Skeletal muscle tissue (tissue), 4 donors: Measurements from ENCODE around the gene IGFLR1. TPM values are rescaled to one million over a fixed set of nuclear protein-coding genes. Genes with fewer than 3 reads are reported as not detected.
"Not testable (repeated sequence)": the region's sequence is repeated elsewhere in the genome, so short reads cannot be mapped to it uniquely, and the experiment has no call there.

Experiments used
- H3K27ac ChIP-seq: one replicate; pipeline ENCODE4 v1.7.0; 2013; ENCODE audit warnings: mild to moderate bottlenecking, low read depth, low read length, inconsistent platforms
- H3K27me3 ChIP-seq, 3 donors: one replicate each; pipeline ENCODE4 v1.7.0; 2013; ENCODE audit warnings: low read length in 3 of 3; ENCODE audit not compliant: control insufficient read depth in 3 of 3, insufficient read depth in 3 of 3
- H3K36me3 ChIP-seq, 3 donors: one replicate each; pipeline ENCODE4 v1.7.0; 2013; ENCODE audit warnings: low read length in 3 of 3; ENCODE audit not compliant: control insufficient read depth in 3 of 3, insufficient read depth in 3 of 3
- H3K4me1 ChIP-seq, 3 donors: one replicate each; pipeline ENCODE4 v1.7.0; 2013; ENCODE audit warnings: low read length in 3 of 3, mild to moderate bottlenecking in 3 of 3; ENCODE audit not compliant: control insufficient read depth in 3 of 3, insufficient read depth in 3 of 3
- H3K4me3 ChIP-seq, 3 donors: one replicate each; pipeline ENCODE4 v1.7.0; 2013; ENCODE audit warnings: low read length in 3 of 3
- H3K9ac ChIP-seq, 3 donors: one replicate each; pipeline ENCODE4 v1.7.0; 2013; ENCODE audit warnings: low read length in 3 of 3, mild to moderate bottlenecking in 3 of 3, moderate library complexity in 2 of 3, low read depth in 1 of 3
- H3K9me3 ChIP-seq, 3 donors: one replicate each; pipeline ENCODE4 v1.7.0; 2013; ENCODE audit warnings: low read length in 3 of 3; ENCODE audit not compliant: control insufficient read depth in 3 of 3
- total RNA-seq: library from RNA; depleted of rRNA; stranded (reverse); fragments of >200 nt; gene quantifications from one replicate; pipeline ENCODE4 v1.2.3, GENCODE V29; 2014
- donor health status: Osteomylitis.

IGFLR1 gene
- total RNA-seq, 1 donor from 2014 or later = 3.1 TPM

GRCh38 chr19:35777086-35777841 lies 35.0 kb upstream of the IGFLR1 start:
- Histone ChIP-seq H3K9me3 (no peaks in the 10 kb centered on the region), H3K9ac (no peak overlapping the region), H3K27me3 (no peaks in the 10 kb centered on the region), H3K4me3 (no peak overlapping the region), H3K4me1 (peaks cover 10 to 13% (median 11%) of the 10 kb centered on the region in 3 donors), H3K27ac (no peak overlapping the region), H3K36me3 (peaks cover 9 to 13% (median 12%) of the 10 kb centered on the region in 3 donors)

- Histone ChIP-seq H3K27ac (no peak overlapping the region), H3K4me3 (peak overlapping the region in 1 of 3 donors; percentile 76), H3K9me3 (no peaks in the 10 kb centered on the region), H3K4me1 (peaks cover 10 to 13% (median 11%) of the 10 kb centered on the region in 3 donors), H3K27me3 (no peaks in the 10 kb centered on the region), H3K9ac (peak overlapping the region; percentile 25 to 51 (median 38)), H3K36me3 (peaks cover 4 to 13% (median 9%) of the 10 kb centered on the region in 3 donors)
Observed at GRCh38 chr19:35776102-35776788, 34.0 kb upstream of the IGFLR1 start.

GRCh38 chr19:35775298-35776101 lies 33.2 kb upstream of the IGFLR1 start, which contains the start of gene ARHGAP33:
ARHGAP33 (plus strand) TSS chr19:35775564; CDS start chr19:35775659, 95 bp downstream.
- Histone ChIP-seq H3K9me3 (no peaks in the 10 kb centered on the region), H3K4me1 (peaks cover 10 to 13% (median 11%) of the 10 kb centered on the region in 3 donors), H3K36me3 (peaks cover 4 to 13% (median 8%) of the 10 kb centered on the region in 3 donors), H3K4me3 (peak within 1 kb of the TSS; percentile 73 to 83 (median 76)), H3K9ac (peak within 1 kb of the TSS; percentile 38 to 76 (median 51)), H3K27ac (no peak within 1 kb of the TSS), H3K27me3 (no peaks in the 10 kb centered on the region)

- no peaks in the 10 kb centered on the region for H3K27me3 ChIP-seq
- H3K36me3 ChIP-seq = peaks cover 4 to 13% (median 7%) of the 10 kb centered on the region in 3 donors
- H3K4me1 ChIP-seq = peaks cover 10 to 13% (median 11%) of the 10 kb centered on the region in 3 donors
- H3K9me3 ChIP-seq = no peaks in the 10 kb centered on the region
- H3K27ac ChIP-seq = no peak overlapping the region
- H3K9ac ChIP-seq = peak overlapping the region in 2 of 3 donors; percentile 24 to 76
- peak overlapping the region; percentile 73 to 83 (median 76) for H3K4me3 ChIP-seq
Observed at GRCh38 chr19:35775046-35775297, 32.7 kb upstream of the IGFLR1 start.

- H3K27me3 ChIP-seq = no peaks in the 10 kb centered on the region
- H3K4me1 ChIP-seq = peaks cover 10 to 13% (median 11%) of the 10 kb centered on the region in 3 donors
- no peaks in the 10 kb centered on the region for H3K9me3 ChIP-seq
- H3K4me3 ChIP-seq = peak overlapping the region; percentile 73 to 83 (median 76)
- H3K36me3 ChIP-seq = peaks cover 4 to 10% (median 4%) of the 10 kb centered on the region in 3 donors
- peak overlapping the region in 2 of 3 donors; percentile 24 to 76 for H3K9ac ChIP-seq
- no peak overlapping the region for H3K27ac ChIP-seq
Observed at GRCh38 chr19:35774274-35775045, 32.2 kb upstream of the IGFLR1 start.

DNA sequence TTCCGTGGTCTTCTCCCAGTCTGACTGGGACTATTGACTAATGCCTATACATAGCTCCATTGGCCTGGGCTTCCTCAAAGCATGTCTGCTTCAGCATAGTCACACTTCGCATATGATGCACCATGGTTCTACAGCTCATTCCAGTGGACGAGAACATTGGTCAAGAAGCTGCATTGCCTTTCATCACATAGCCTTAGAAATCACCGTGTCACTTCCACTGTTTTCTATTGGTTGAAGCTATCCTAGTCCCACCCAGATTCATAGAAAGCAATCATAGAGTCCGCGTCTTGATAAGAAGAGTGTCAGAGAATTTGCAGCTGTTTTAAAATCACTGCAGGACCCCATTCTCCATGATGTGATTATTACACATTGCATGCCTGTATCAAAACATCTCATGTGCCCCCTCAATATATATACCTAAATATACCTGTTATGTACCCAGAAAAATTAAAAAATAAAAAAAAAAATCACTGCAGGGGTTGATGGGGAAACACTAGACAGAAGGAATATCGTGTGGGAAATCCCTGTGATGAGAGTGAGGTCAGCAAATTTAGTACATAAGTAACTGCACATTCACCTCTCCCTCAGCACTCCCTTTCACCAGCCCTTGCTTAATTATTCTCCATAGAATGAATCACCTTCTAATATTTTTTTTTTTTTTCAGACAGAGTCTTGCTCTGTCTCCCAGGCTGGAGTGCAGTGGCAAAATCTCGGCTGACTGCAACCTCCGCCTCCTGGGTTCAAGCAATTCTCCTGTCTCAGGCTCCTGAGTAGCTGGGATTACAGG lies 31.0 kb upstream of the IGFLR1 start:
- H3K4me1 ChIP-seq = peaks cover 10 to 13% (median 11%) of the 10 kb centered on the region in 3 donors

GRCh38 chr19:35772362-35772761 lies 30.1 kb upstream of the IGFLR1 start:
- not testable (repeated sequence) for H3K9me3 ChIP-seq, H3K27me3 ChIP-seq, H3K27ac ChIP-seq, H3K9ac ChIP-seq, H3K4me3 ChIP-seq, H3K36me3 ChIP-seq
- H3K4me1 ChIP-seq = peaks cover 10 to 13% (median 11%) of the 10 kb centered on the region in 3 donors

More for the DNA sequence above, 31.0 kb upstream of the IGFLR1 start:
- H3K27ac ChIP-seq = no peak overlapping the region
- peaks cover 0 to 4% (median 0%) of the 10 kb centered on the region in 3 donors for H3K36me3 ChIP-seq
- H3K9ac ChIP-seq = no peak overlapping the region
- H3K27me3 ChIP-seq = no peaks in the 10 kb centered on the region
- H3K4me3 ChIP-seq = no peak overlapping the region
- no peaks in the 10 kb centered on the region for H3K9me3 ChIP-seq

DNA sequence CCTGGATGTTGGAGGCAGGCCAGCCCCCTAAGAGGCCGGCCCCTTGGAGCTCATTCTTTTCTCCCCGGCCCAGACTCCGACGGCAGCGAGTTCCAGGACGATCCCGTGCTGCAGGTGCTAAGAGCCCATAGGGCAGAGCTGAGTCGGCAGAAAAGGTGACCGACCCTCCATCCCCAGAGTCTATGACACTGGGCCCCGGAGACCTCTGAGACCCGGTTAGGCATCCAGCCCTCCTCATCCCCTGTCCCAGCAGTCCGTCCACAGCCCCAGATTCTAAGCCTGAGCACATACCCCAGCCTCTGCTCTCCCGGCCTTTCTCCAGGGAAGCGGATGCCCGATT lies 25.8 kb upstream of the IGFLR1 start:
- Histone ChIP-seq H3K9ac (no peak overlapping the region), H3K4me3 (no peak overlapping the region), H3K9me3 (no peaks in the 10 kb centered on the region), H3K36me3 (peaks cover 5 to 7% (median 5%) of the 10 kb centered on the region in 3 donors), H3K4me1 (no peaks in the 10 kb centered on the region), H3K27ac (no peak overlapping the region), H3K27me3 (no peaks in the 10 kb centered on the region)
